GM20000 (cell line): ENCODE measurements around the gene TMPRSS13.

Experiments used
- DNase-seq: peaks from one replicate; pipeline ENCODE4 v3.0.0; 2012; ENCODE audit warnings: low spot score
- TF ChIP-seq, protein P1 (sequence below): IDR thresholded peaks from 2 replicates; pipeline ENCODE4 v1.5.1; 2012; ENCODE audit warnings: mild to moderate bottlenecking, control low read depth; ENCODE audit errors: extremely low read depth, missing control alignments

TMPRSS13 gene

DNA sequence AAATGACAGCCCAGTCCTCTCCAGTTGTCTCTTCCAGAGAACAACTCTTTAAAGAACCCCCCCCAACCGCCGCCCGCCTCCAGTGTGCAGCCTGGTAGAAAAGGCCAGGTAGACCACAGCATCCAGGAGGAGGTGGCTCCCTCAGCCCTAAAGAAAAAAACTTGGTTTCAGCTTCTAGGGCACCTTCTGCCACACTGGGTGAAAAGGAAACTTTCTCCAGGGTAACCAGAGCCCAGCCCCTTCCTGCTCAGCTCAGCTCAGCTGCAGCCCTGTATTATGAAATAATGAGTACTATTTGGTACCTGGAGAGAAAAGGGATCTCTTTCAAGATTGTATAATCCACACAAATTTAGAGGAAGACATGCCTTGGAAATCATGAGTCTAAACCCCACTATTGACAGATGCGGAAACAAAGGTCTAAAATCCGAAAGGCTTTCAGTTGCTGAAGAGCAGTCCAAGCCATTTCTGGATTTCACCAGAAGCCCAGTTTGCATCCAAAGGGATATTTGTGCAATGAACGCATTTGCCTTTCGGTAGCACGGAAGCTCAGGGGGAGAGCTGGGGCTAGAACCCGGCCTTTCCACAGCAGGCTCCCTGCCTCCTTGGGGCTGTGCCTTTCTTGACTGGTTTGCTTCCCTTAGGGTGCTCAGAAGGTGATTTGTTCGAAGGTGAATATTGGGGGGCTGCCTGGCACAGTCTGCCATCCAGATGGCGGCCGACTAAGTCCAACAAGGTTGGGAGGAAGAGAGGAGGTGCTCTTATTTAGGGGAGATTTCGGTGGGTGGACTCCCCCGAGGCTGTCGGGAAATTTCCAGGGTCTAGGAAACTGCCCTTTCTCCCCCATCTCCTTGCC lies 56.0 kb downstream of the TMPRSS13 start:
- TF ChIP-seq, protein P1, sequence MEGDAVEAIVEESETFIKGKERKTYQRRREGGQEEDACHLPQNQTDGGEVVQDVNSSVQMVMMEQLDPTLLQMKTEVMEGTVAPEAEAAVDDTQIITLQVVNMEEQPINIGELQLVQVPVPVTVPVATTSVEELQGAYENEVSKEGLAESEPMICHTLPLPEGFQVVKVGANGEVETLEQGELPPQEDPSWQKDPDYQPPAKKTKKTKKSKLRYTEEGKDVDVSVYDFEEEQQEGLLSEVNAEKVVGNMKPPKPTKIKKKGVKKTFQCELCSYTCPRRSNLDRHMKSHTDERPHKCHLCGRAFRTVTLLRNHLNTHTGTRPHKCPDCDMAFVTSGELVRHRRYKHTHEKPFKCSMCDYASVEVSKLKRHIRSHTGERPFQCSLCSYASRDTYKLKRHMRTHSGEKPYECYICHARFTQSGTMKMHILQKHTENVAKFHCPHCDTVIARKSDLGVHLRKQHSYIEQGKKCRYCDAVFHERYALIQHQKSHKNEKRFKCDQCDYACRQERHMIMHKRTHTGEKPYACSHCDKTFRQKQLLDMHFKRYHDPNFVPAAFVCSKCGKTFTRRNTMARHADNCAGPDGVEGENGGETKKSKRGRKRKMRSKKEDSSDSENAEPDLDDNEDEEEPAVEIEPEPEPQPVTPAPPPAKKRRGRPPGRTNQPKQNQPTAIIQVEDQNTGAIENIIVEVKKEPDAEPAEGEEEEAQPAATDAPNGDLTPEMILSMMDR, result no peak
- DNase-seq, result no peak

DNA sequence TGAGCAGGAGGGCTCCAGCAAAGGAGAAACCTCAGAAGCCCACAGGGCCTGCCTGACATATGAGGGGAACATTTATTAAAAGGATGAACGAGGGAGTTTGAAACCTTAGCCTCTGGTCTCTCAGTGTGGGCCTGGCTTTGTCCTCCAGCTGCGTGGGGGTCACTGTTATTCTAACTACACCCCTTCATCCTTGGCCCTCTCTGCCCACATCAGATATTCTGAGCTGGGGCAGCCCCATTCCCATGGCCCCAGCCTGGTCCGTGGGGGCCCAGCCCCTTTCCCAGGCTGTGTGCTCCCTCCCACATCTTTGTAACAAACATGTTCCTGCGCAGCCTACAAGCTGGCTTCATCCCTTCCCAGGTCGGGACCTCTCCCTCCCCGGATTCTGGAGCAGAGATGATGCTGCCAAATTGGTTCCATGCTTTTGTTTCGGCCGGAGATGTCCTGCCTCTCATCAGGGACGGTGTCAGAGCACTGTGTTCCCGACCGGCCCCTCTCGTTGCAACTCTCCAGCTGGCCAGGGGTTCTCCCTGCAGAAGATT lies 56.7 kb downstream of the TMPRSS13 start:
- DNase-seq, result no peak
- TF ChIP-seq, protein P1, result no peak

DNA sequence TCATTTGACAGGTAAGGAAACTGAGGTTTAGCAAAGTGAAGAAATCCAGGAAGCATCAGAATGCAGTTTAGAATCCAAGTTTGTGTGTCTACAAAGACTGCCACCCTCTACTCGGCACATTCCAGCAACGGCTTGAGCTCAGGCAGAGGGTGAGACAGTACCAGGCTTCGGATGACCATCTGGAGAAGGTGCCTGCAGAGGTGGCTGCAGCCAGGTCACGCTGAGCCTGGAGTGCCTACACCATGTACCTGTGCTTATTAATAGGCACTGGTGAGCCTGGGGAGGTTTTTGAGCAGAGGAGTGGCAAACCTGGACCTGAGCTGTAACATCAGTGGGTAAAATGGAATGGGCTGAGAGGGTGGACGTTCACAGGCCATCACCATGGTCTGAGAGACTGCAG lies 57.4 kb downstream of the TMPRSS13 start:
- no peak for DNase-seq
- TF ChIP-seq, protein P1, result no peak

DNA sequence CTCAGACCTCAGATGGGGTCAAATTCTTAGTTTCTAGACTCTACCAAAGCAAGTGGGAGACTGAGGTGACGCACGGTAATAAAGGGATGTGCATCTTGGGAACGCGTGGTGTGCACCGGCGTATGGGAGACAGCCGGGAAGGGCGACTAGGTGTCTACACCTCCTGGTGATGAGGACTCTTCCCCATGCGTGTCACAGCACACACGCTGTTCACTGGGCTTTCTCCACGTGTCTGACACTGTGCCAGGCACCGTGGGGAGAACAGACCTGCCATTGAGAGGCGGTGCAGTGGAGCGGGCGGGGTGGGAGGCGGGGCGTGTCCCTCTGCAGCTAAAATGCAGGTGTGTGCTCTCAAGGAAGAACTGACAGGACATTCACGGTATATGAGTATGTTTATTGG lies 58.0 kb downstream of the TMPRSS13 start:
- TF ChIP-seq, protein P1, result no peak
- DNase-seq, result no peak

DNA sequence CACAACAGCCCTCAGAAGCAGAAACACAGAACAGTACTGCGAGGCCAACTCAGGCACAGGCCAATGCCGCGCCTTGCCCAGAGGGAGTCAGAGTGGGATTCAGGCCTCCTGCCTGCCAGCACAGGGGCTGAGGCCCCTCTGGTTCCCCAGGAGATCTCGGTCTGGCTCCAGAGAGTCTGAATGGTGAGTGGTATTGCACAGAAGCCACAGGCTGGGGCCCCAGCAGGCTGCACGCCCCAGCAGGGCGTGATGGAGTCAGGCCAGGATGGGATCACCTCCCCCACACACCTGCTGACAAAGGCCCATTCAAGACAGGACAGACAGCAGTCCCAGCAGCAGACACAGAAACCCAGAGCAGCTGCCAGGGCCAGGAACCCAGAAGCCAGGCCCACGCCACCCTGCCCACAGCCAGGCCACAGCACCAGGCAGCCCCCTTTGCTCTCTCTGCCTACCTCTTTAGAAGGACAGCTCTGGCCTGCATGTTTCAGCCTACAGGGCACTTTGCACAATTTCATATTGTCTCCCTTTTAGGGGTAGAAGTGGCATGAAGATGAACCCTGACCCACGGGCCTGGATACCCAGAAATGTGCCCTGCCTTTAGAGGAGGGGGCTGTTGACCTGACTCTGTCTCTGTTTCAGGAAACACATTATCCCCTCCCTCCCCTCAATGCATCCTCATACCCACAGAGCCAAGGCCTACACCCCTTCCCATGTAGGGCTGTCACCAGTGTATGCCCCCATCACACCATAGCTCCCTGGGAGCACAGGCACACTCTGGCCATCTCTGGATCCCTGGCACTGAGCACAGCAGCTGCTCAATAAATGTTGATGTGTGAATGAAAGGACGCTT lies 58.9 kb downstream of the TMPRSS13 start:
- TF ChIP-seq, protein P1, result no peak
- no peak for DNase-seq

DNA sequence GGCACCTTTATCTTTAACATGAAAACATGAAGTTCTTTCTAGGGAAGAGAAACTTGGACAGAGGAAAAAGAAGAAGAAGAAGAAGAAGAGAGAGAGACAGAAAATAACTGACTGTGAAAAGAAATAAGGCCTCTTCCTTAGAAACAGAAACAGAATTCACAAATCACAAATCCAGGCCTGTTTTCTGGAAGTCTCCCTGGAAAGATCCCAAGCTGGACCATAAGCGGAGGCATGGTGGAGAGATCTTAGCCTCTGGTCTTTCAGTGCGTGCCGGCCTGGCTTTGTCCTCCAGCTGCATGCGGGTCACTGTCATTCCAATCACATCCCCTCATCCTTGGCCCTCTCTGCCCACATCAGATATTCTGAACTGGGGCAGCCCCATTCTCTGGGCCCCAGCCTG lies 59.6 kb downstream of the TMPRSS13 start:
- DNase-seq, result no peak
- TF ChIP-seq, protein P1, result no peak

DNA sequence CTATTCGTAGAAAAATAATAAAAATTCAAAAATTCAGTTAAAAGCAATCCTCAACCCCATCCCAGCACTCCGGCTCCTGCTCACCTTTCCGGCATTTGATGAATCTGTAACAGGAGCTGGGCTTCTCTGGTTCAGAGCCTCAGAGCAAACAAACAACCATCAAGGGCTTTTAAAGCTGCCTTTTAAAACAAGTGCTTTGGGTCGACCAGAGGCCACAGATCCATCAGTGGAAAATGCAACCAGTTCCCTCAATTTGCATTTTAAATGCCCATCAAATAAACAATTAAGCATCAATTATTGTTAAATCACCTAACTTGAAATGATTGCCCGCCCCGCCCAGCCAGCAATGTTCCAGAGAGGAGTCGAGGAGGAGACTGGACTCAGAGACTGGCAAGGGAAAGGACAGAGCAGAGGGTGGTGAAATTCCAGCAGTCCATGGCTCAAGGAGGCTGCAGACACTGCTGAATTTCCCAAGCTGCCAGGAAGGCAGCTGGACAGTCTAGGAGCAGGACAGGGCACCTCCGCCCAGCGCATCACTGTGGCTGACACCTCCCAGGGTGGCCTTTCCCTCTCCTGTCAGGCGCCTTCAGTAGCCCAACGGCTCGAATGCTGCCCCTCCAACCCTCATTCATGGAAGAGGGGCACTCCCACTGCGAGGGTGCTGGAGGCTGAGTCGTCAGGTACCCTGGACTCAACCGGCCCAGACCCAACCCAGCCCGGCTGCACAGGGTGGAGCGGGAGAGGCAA lies 60.2 kb downstream of the TMPRSS13 start:
- no peak for DNase-seq
- TF ChIP-seq, protein P1, result no peak
